GM21526 (cell line): ENCODE data around the gene TBC1D9.
A peak's percentile ranks its signal among the peaks of the same experiment; 100 is the strongest.

Source experiments
- ATAC-seq: cut with Tn5 transposase; IDR thresholded peaks from one replicate; pipeline ENCODE4 v1.9.1; 2021; ENCODE audit warnings: moderate library complexity; ENCODE audit not compliant: unreplicated experiment, low FRiP score

Gene TBC1D9

DNA sequence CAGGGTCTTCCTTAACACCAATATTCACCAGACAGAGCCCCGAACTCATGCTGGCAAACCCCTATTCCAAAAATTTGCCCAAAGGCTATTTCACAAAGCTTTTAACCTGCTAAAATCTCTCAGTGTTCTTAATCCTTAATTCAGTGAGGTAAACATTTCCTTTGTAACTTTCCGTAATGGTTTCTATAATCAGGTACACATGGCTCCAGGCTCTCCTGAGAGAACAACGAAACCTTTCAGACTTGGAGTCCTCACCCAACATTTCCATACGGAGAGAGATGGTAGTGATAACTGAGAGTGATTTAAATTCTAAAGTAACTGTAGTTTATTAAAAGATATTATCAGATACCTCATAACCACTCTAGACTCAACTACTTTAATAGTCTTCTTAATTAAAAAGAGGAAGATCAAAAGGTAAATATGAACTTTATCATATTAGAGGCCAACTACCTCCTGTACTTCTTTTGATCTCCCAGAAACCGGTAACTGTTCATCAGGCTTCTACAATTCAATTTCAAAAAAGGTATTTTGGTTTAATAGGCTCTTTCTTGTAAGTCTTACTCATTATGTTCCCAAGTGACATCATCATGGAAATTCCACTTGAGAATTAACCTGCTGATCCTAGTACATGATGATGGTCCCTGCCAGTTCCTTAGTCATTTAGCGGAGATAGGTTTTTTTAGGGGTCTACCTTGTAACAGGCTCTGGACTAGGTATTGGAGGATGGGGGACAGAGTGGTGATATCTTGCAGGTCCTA, 96.1 kb downstream of the TBC1D9 start:
- no peak for ATAC-seq

DNA sequence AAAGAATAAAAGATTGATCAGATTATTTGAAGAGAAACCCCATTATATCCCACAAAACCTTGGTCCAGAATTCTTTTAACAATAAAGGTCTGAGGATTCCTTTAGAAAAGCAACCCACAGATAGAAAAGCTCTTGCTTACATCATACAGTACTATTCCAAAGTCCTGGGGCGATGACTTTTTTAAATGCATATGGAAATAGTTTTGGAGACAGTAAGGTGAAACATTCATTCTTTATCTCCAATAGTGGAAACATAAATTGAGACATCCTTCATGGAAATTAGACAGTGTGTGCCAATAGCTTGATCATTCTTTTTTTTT, 101.7 kb downstream of the TBC1D9 start:
- ATAC-seq, result no peak

DNA sequence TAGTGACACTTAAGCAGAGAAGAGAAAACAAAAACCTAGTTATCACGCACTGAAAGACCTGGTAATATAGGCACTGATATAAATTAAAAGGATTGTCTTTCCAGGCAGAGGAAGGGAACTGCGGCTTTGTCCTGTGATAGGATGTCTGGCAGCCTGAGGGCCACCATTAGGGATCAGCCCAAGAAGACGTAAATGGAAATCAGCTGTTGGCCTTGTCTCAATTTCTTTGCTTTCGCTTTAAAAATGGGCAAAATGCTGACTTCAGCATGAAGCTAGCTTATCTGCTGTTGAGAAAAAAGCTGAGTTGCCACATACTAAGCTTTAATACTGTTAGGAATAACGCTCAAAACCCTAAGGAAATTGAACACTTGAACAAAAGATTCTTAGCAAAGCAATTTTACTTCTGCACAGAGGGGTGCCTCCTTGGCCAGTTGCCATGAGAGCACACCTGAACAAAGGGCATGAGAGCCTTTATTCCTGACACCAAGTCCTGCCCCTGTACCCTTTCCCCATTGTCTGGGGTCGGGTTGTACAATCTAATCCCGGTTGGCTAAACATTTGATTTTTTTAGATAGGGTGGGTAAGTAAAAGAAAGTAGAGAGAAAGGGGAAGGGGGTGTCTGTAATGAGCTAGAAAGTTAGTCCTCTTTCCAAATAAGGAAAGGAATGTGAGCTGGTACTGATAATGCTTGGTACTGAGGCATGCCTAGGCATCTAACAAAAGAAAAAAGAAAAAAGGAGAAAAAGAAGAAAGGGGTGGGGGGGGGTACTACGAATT, 102.3 kb downstream of the TBC1D9 start:
- ATAC-seq, result no peak

DNA sequence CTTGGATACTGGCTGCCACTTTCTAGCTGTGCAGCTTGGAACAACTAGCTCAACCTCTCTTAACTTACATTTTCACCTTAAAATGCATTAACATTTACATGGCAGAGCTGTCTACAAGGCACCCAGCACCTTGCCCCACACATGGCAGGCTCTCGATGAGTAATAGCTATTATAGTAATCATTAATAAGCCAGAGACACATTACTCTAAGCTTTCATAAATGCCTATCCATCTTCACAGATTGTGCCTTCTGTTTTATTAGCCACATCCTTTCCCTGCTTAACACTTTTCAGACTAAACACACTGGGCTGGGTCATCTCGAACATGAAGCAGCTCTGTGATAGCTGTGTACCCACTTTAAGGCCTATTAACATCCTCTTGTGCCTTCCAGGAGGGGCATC, 103.6 kb downstream of the TBC1D9 start:
- no peak for ATAC-seq

DNA sequence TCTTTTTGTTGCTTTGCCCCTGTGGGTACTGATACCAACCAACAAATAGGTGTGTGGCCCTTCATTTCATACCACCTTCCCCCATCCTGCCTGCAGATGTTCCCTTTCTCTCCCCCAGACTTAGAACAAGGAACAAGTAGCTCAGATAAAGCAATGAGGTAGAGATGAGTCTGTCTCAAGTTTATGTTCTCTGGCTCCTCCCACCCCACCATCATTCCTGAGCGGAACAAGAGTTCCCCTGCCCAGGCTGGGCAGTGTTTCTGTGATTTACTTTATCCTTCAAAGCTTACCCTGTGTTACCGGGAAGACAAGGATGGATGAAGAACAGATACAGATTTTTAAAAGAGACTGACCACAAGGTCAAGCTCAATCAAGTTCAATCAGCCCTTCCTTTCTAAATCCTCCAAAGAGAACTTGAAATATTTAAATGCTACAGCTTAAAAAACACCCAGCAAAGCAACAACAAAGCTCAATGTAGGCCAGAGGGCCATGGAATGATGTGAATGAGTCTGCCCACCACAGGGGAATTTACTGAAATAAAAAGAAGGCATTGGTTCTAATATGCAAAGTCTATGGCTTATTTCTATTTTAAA, 107.4 kb downstream of the TBC1D9 start:
- no peak for ATAC-seq

DNA sequence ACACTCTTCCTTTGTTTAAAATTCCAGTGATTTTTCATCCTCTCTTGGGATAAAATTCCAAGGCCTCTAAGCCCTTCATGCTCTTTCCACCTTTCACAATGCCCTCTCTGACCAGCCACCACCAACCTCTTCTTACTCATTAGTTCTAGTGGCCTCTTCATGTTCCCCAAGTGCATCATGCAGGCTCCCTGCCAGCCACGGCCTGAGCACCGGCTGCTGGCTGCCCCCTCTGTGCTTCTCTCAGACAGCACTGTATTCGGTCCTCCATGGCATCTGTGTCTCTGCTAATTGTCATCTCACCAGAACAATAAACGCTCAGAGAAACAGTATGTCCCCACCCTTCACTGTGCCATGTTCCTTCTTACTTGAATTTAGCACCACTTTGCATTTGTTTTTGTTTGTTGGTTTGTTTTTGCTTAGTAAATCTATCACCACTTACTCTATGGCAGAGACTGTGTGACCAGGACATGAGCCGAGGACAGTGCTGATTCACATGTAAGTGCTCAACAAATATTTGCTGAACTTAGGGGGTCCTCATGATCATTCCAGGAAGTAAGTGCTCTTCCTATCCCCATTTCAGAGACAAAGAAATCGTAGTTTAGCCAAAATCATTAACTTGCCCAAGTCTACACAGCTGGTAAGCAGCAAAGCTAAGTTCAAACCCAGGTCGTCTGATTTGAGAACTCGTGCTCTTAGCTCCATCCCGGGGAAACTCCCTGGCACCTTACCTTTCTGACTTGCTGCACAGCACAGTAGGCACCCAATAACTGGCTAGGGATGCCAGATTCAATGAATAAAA, 110.4 kb downstream of the TBC1D9 start:
- ATAC-seq, result no peak

DNA sequence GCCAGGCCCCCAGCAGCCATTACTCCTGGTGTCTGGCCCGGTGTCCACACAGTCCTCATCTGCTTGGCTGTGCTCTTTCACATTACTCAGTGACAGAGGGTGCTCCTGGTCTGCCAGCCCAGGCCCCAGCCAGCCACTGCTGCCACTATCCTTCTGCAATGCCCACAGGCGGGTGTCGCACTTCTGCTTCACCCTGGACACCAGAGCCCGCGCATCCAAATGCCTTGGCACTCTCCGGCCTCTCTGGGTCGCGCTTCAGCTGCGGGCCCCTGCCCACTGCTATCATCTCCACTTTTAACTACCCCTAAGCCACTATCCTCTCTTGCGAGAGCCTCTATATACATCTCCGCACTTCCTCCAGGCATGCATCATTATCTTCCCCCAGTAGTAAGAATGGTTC, 111.0 kb downstream of the TBC1D9 start:
- no peak for ATAC-seq

DNA sequence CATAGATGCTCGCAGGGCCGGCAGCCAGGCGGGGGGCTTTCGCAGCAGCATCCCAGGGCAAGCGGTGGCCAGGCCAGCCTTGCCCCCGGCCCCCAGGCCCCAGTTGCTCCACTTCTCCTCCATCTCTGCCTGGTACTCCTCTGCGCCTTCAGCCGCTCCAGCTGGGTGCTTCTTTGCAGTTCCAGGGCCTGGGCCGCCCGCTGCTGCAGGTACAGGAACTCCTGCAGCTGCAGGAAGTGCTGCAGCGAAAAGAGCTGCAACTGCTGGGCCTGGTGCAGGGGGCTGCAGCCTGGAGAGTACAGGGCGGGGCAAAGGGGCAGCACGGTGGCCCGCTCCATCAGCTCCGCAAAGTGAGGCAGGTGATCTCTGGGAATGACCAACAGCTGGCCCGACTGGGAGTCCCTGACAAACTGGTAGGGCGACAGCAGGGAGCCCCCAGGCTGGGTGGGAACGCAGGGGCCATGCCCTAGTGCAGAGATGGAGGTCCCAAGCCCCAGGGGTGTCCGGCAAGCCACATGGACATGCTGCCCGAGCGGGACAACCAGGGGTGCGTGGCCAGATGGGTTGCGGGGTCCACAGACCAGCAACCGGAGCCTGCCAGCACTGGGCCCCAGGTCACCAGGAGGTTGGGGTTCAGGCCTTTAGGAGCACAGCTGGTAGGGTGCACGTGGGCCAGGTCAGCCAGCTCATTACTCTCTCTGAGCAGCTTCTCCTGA, 111.6 kb downstream of the TBC1D9 start:
- no peak for ATAC-seq

DNA sequence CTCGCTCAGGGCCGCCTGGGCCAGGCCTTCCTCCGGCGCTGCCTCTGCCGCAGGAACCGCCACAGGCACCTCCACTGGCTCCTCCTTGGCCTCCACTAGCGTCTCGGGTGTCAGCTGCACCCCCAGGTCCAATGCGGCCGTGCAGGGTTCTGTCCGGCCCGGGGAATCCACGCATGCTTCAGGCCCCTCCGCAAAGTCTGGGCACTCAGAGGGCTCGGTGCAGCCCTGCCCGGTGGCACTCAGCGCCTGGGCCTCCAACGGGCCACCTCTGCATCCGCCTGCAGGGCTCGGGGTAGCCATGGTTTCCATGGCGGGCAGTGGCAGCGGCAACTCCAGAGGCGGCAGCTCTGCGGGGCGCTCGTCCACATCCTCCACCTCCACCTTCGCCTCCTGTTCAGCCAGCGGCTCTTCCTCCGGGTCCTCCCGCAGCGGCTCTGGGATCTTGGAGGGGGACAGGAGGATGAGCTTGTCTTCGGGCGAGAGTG, 112.6 kb downstream of the TBC1D9 start:
- no peak for ATAC-seq

DNA sequence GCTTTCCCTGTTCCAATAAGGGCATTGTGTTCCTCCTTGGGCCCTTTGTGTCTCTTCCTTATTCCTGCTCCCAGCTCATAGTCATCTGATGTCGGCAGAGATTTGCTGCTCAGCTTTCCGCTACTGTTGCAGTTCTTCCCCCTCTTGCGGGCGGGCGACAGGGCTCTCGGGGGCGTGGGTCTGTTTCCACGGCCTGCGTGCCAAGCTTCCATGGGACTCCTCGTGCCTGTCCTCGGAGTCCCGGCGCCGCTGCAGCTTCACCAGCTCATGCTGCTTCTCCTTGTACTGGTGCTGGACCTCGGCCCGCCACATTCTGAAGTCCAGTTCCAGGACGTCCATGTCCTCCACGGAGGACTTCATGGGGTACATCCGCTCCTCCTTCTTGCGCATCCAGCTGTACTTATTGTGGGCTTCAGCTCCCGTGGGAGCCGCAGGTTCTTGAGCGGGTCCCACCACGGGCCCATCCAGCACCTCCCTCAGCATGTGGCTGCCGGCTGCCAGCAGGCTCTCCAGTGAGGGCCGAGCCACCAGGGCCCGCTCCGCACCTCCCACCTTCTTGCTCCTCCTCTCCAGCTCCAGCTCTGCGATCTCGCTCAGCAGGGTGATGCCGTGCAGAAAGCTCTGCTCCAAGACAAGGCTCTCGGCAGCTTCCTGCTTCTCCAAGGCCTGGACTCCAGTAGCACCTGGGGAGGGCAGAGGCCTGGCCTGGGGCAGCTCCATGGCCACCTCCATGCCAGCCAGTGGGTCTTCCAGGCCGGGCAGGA, 113.3 kb downstream of the TBC1D9 start:
- no peak for ATAC-seq

DNA sequence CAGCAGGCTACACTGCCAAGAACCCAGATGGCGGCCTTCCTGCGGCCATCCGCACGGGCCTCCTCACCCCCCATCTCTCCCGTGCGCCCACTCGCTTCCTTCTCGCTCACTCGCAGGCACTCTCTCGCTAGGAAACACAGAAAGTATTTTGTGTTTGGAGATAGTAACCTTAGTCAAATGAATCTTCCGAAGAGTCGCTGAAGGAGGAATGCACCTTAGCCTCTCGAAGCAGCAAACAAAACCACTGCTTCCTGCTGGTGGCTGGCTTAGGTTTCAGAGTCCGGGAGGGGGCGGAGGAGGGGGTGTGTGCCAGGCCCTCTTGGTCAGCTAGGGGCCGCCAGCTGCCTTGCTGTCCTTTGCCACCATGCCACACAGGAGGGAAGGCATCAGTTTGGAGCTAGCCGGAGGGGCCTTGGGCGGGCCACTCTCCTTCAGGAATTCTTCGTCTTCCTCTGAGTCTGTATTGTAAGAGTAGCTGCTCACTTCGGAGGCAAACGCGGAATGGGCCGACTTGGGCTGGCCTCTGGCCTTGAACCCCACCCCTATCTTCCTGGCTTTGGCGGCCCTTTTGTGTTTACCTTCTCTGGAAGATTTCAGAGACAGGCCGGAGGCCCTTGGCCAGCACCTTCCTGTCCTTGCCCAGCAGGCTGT, 114.3 kb downstream of the TBC1D9 start:
- ATAC-seq, result no peak

DNA sequence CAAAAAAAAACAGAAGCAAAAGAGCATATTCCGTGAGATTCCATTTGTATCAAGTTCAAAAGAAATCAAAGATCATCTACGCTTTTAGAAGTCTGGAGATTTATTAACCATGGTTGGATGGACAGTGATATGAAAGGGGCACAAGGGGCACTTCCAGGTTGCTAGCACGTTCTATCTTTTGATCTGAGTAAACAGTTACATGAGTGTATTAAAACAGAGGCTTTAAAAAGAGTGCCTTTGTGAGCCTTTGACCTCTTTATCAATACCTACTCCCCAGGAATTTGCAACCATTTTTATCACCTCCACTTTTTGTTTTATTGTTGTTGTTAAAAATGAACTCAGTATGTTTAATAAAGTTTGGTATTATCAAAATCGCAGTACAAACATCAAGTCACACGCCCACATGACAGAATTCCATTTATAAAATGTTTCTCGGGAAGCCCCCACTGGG, 115.1 kb downstream of the TBC1D9 start:
- ATAC-seq, result no peak

DNA sequence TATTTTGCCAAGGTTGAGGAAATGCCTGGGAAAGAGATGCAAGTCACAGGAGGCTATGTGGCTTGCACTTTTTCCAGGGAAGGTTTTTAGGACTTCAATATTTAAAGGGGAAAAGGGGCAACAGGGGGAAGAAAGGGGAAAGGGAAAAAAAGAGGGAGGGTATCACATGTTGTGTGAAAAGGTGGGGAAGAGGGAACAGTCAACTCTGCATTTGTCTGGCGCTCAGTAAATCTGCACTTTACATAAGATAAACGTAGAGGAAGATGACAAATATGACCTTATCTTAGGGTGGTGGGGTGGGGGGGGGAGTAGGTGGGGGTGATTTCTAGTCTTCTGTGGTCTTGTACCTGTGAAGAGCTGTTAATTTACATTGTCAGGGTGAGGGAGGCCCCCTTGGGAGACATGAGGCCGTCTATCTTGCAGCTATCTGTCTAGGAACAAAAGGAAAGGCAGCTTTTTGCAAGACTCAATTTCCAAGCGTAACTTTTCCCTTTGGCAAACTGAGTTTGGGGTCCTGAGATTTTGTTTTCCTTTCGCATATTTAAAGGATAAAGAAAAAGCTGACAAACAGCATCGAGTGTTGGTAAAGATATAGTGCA, 115.9 kb downstream of the TBC1D9 start:
- no peak for ATAC-seq

DNA sequence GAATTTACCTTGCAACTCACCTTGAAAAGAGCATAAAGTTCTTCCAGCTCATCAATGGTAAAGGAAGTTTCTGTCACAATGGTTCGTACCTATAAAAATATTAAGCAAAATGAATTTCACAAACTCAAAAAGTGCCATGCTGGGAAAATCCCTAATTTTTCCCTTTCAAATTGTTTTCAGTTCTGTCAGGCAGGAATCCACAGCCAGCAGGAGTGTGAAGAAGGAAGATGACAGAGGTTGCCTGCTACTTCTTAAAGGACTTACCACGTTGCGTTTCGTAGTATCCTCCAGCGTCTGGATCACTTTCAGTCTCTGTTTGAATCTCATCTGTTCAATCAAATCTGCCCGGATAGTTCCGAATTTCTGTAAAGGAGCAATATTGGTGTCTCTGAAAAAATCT, 117.1 kb downstream of the TBC1D9 start:
- no peak for ATAC-seq

DNA sequence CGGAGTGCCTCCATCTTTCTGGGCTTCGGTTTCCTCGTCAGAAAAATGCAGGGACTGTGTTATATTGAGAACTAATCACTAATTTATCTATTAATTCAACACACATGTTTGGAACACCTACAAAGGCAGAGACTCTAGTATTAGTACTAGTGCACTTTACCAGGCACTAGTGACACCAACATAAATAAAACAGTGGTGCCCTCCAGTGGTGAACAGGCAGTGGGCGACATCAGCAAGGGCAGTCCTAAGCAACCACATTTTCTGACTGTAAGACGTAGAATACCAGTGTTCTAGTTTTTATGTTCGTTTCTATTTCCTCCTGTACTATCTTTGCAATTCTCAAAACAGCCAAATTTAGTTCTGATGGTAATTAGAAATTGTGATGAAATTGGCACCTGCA, 118.3 kb downstream of the TBC1D9 start:
- peak; percentile 65 for ATAC-seq

DNA sequence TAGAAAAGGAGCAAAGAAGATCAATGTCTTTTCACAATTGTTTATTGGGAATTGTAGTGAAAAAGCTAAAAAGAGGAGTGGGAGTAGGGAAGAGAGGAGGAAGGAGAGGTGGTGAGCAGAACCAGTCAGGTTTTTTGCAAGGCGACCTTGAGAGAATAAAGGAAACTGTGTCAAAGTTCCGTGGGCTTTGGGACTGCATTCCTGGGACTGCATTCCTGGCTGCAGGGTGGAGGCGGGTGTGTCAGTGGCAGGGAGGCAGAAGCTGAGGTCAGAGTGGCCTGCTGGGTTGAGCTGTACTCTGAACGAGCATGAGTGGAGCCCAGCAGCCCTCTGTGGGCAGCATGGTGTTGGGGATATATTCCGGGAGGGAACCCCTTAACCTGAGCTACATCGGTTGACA, 120.6 kb downstream of the TBC1D9 start:
- no peak for ATAC-seq

DNA sequence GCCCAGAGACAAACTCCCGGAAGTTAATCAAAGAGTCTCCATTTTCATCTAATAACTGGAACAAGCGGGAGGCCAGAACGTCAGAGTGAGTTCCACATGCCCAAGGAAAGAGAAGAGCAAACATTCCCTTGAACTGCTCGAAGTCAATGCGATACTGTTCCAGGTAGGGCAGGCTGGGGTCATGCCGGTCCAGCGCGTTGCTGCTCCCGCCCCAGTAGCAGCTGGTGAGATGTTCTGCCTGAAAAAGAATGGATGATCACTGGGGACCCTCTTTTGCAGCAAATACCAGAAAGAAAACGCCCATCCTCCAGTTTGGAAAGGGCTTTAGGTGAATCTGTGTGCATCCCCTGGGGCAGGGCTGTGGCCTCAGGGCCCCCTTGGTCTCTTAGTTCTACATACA, 122.2 kb downstream of the TBC1D9 start:
- ATAC-seq, result no peak

DNA sequence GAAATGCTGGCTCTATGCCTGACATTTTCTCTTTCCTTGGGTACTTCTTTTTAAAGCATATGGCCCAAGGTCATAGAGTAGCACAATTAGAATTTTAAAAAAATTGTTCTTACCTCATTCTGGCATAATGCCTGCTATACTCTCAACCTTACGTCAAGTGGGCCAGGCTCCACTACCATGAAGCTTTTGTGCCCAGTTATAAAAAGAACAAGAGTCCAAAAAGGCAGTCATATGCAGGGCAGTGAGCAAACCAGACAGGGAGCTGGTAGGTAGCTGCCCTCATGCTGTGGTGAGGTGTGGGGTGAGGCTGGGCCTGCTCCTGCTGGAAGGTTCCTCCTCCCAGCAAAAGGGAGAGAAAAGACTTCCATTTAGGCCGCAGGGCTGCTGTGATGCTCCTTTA, 123.1 kb downstream of the TBC1D9 start:
- ATAC-seq, result no peak

DNA sequence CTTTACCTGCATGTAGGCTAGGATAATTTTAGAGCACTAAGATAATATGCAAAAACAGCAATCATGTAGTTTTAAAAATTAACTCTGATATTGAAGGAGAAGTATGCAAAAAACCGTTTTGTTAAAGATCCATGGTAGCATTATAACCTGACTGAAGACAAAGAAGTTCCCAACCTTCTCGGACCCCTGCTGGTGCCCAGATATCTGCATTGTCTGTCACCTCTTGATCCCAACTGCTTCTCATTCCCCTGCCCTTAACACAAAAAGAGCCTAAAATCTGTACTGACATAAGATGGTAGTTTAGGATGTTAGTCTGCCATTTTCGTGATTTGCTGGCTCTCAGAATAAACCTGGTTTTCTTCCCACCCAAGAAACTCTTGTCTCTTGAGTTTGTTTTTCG, 125.9 kb downstream of the TBC1D9 start:
- ATAC-seq, result no peak
